IPS-18a (cell line): ENCODE data around the gene SRM.
"Not testable (repeated sequence)": the region's sequence is repeated elsewhere in the genome, so short reads cannot be mapped to it uniquely, and the experiment has no call there.

Source experiments
- H3K27ac ChIP-seq: one replicate; pipeline ENCODE4 v1.5.1; 2013; ENCODE audit warnings: low read length
- H3K27me3 ChIP-seq: one replicate; pipeline ENCODE4 v1.6.1; 2013; ENCODE audit warnings: mild to moderate bottlenecking, low read length; ENCODE audit not compliant: control insufficient read depth, insufficient read depth
- H3K36me3 ChIP-seq: one replicate; pipeline ENCODE4 v1.6.1; 2013; ENCODE audit warnings: low read depth, low read length; ENCODE audit not compliant: control insufficient read depth
- H3K4me1 ChIP-seq: one replicate; pipeline ENCODE4 v1.6.1; 2013; ENCODE audit warnings: low read depth, low read length; ENCODE audit not compliant: control insufficient read depth
- H3K4me3 ChIP-seq: one replicate; pipeline ENCODE4 v1.5.1; 2013; ENCODE audit warnings: low read length
- H3K9ac ChIP-seq: one replicate; pipeline ENCODE4 v1.6.1; 2013; ENCODE audit warnings: mild to moderate bottlenecking, low read length, moderate library complexity
- H3K9me3 ChIP-seq: one replicate; pipeline ENCODE4 v1.6.1; 2013; ENCODE audit warnings: low read depth, low read length; ENCODE audit not compliant: control insufficient read depth

SRM gene

GRCh38 chr1:11025618-11026017 lies 34.2 kb downstream of the SRM start:
- Histone ChIP-seq H3K27me3 (no peaks in the 10 kb centered on the region), H3K4me1 (peaks cover 4% of the 10 kb centered on the region), H3K9ac (no peak overlapping the region), H3K27ac (no peak overlapping the region), H3K9me3 (no peaks in the 10 kb centered on the region), H3K36me3 (peaks cover 70% of the 10 kb centered on the region), H3K4me3 (no peak overlapping the region)

GRCh38 chr1:11024874-11025203 lies 35.0 kb downstream of the SRM start:
- no peak overlapping the region for H3K4me3 ChIP-seq
- H3K9me3 ChIP-seq: no peaks in the 10 kb centered on the region
- no peaks in the 10 kb centered on the region for H3K4me1 ChIP-seq
- no peaks in the 10 kb centered on the region for H3K27me3 ChIP-seq
- peaks cover 72% of the 10 kb centered on the region for H3K36me3 ChIP-seq
- no peak overlapping the region for H3K9ac ChIP-seq
- no peak overlapping the region for H3K27ac ChIP-seq

- Histone ChIP-seq H3K36me3 (peaks cover 74% of the 10 kb centered on the region), H3K27me3 (no peaks in the 10 kb centered on the region), H3K4me3 (no peak overlapping the region), H3K4me1 (no peaks in the 10 kb centered on the region), H3K27ac (no peak overlapping the region), H3K9me3 (no peaks in the 10 kb centered on the region), H3K9ac (no peak overlapping the region)
Observed at GRCh38 chr1:11024154-11024873, 35.5 kb downstream of the SRM start.

GRCh38 chr1:11023201-11023600 lies 36.6 kb downstream of the SRM start:
- Histone ChIP-seq H3K36me3 (peaks cover 85% of the 10 kb centered on the region), H3K4me1 (no peaks in the 10 kb centered on the region), H3K9ac (no peak overlapping the region), H3K9me3 (no peaks in the 10 kb centered on the region), H3K4me3 (no peak overlapping the region), H3K27ac (no peak overlapping the region), H3K27me3 (no peaks in the 10 kb centered on the region)

GRCh38 chr1:11019971-11020370 lies 39.8 kb downstream of the SRM start:
- peaks cover 90% of the 10 kb centered on the region for H3K36me3 ChIP-seq

GRCh38 chr1:11019358-11019757 lies 40.5 kb downstream of the SRM start:
- not testable (repeated sequence) for H3K4me3 ChIP-seq, H3K27ac ChIP-seq, H3K9me3 ChIP-seq, H3K27me3 ChIP-seq, H3K9ac ChIP-seq, H3K4me1 ChIP-seq
- H3K36me3 ChIP-seq: peaks cover 90% of the 10 kb centered on the region

More at GRCh38 chr1:11019971-11020370, 39.8 kb downstream of the SRM start:
- Histone ChIP-seq H3K27ac (no peak overlapping the region), H3K4me3 (no peak overlapping the region), H3K9ac (no peak overlapping the region), H3K27me3 (no peaks in the 10 kb centered on the region), H3K4me1 (no peaks in the 10 kb centered on the region), H3K9me3 (no peaks in the 10 kb centered on the region)

GRCh38 chr1:11013160-11013531 lies 46.7 kb downstream of the SRM start:
- Histone ChIP-seq H3K9me3 (no peaks in the 10 kb centered on the region), H3K9ac (peak overlapping the region; percentile 93), H3K27me3 (no peaks in the 10 kb centered on the region), H3K36me3 (peaks cover 42% of the 10 kb centered on the region), H3K4me1 (peaks cover 13% of the 10 kb centered on the region), H3K27ac (no peak overlapping the region), H3K4me3 (peak overlapping the region; percentile 74)

- Histone ChIP-seq H3K36me3 (peaks cover 39% of the 10 kb centered on the region), H3K27ac (peak within 1 kb of the TSS; percentile 97), H3K4me1 (peaks cover 13% of the 10 kb centered on the region)
Observed at GRCh38 chr1:11012260-11013159, 47.3 kb downstream of the SRM start, which contains the start of gene TARDBP. Gene TARDBP (plus strand): TSS chr1:11012654. CDS start chr1:11013728, 1,074 bp downstream.

More at GRCh38 chr1:11012260-11013159, 47.3 kb downstream of the SRM start, which contains the start of gene TARDBP:
- peak within 1 kb of the TSS; percentile 74 for H3K4me3 ChIP-seq
- no peaks in the 10 kb centered on the region for H3K27me3 ChIP-seq
- no peaks in the 10 kb centered on the region for H3K9me3 ChIP-seq
- H3K9ac ChIP-seq: peak within 1 kb of the TSS; percentile 93
